HepG2 (cell line): ENCODE measurements around the gene LCAT. TPM values are rescaled to one million over a fixed set of nuclear protein-coding genes. Genes with fewer than 3 reads are reported as not detected.

Experiments used
- CHD2 ChIP-seq: IDR thresholded peaks from 2 replicates; pipeline ENCODE4 v1.6.1; 2011; ENCODE audit warnings: low read depth, low read length, improper control_type of control experiment
- EED ChIP-seq: sonication (generic); formaldehyde crosslinking; IDR thresholded peaks from 2 replicates; pipeline ENCODE4 v1.5.0; 2020; ENCODE audit warnings: mild to moderate bottlenecking, missing genetic modification reagents
- HDAC2 ChIP-seq: sonication (generic); formaldehyde crosslinking; IDR thresholded peaks from 2 replicates; pipeline ENCODE4 v1.4.0; 2020; ENCODE audit warnings: missing genetic modification reagents
- HIVEP1 ChIP-seq: sonication (generic); formaldehyde crosslinking; IDR thresholded peaks from 2 replicates; pipeline ENCODE4 v1.4.0; 2020; ENCODE audit warnings: mild to moderate bottlenecking, missing genetic modification reagents
- HNRNPK ChIP-seq: fragments of 200-400 bp; formaldehyde crosslinking; IDR thresholded peaks from 2 replicates; pipeline ENCODE4 v1.6.1; 2018; ENCODE audit warnings: low read length, low read depth, moderate library complexity, mild to moderate bottlenecking; ENCODE audit not compliant: poor library complexity, severe bottlenecking
- HNRNPLL ChIP-seq: fragments of 200-400 bp; formaldehyde crosslinking; IDR thresholded peaks from 2 replicates; pipeline ENCODE4 v1.6.1; 2017; ENCODE audit warnings: mild to moderate bottlenecking, low read depth, low read length; ENCODE audit not compliant: poor library complexity, severe bottlenecking
- JUND ChIP-seq: sonication (generic); formaldehyde crosslinking; IDR thresholded peaks from 2 replicates; pipeline ENCODE4 v1.8.0; 2022; ENCODE audit warnings: mild to moderate bottlenecking, missing genetic modification reagents
- KDM5B ChIP-seq: sonication (generic); formaldehyde crosslinking; IDR thresholded peaks from 2 replicates; pipeline ENCODE4 v1.4.0; 2020; ENCODE audit warnings: missing genetic modification reagents, mild to moderate bottlenecking, borderline replicate concordance
- MAZ ChIP-seq, 2 experiments: sonication (generic) in 1 of 2; formaldehyde crosslinking in 1 of 2; IDR thresholded peaks; 2 replicates each; pipeline versions ENCODE4 v1.5.0 to v1.6.1; 2012 to 2020; ENCODE audit warnings: low read depth in 2 of 2, mild to moderate bottlenecking in 2 of 2, borderline replicate concordance in 1 of 2, improper control_type of control experiment in 1 of 2, low read length in 1 of 2, missing genetic modification reagents in 1 of 2, moderate library complexity in 1 of 2
- NAIF1 ChIP-seq: sonication (generic); formaldehyde crosslinking; IDR thresholded peaks from 2 replicates; pipeline ENCODE4 v1.5.0; 2020; ENCODE audit warnings: mild to moderate bottlenecking, missing genetic modification reagents, borderline replicate concordance
- ONECUT2 ChIP-seq: sonication (generic); formaldehyde crosslinking; IDR thresholded peaks from 2 replicates; pipeline ENCODE4 v1.4.0; 2020; ENCODE audit warnings: missing genetic modification reagents
- PHF8 ChIP-seq: sonication (generic); formaldehyde crosslinking; IDR thresholded peaks from 2 replicates; pipeline ENCODE4 v1.5.0; 2020; ENCODE audit warnings: missing genetic modification reagents
- PTBP1 ChIP-seq: fragments of 200-400 bp; formaldehyde crosslinking; IDR thresholded peaks from 2 replicates; pipeline ENCODE4 v1.6.1; 2018; ENCODE audit warnings: low read length, low read depth; ENCODE audit not compliant: poor library complexity, severe bottlenecking
- RORA ChIP-seq: sonication (generic); formaldehyde crosslinking; IDR thresholded peaks from 2 replicates; pipeline ENCODE4 v1.5.0; 2020; ENCODE audit warnings: mild to moderate bottlenecking, missing genetic modification reagents, moderate library complexity
- ZFX ChIP-seq: sonication (generic); formaldehyde crosslinking; IDR thresholded peaks from 2 replicates; pipeline ENCODE4 v1.4.0; 2020; ENCODE audit warnings: mild to moderate bottlenecking, low read depth, missing genetic modification reagents, moderate library complexity
- ZIK1 ChIP-seq: sonication (generic); formaldehyde crosslinking; IDR thresholded peaks from 2 replicates; pipeline ENCODE4 v1.5.0; 2020; ENCODE audit warnings: mild to moderate bottlenecking, low read depth, missing genetic modification reagents, borderline replicate concordance
- ZNF256 ChIP-seq: sonication (generic); formaldehyde crosslinking; conservative IDR thresholded peaks from 2 replicates; pipeline ENCODE4 v1.4.0; 2020; ENCODE audit warnings: missing genetic modification reagents
- ZNF333 ChIP-seq: sonication (generic); formaldehyde crosslinking; IDR thresholded peaks from 2 replicates; pipeline ENCODE4 v1.4.0; 2020; ENCODE audit warnings: mild to moderate bottlenecking, missing genetic modification reagents, borderline replicate concordance
- ZNF407 ChIP-seq: sonication (generic); formaldehyde crosslinking; IDR thresholded peaks from one replicate; pipeline ENCODE4 v1.5.1; 2020; ENCODE audit warnings: mild to moderate bottlenecking, missing genetic modification reagents; ENCODE audit errors: not compliant biosample characterization
- ZNF552 ChIP-seq: sonication (generic); formaldehyde crosslinking; IDR thresholded peaks from 2 replicates; pipeline ENCODE4 v1.9.0; 2022; ENCODE audit warnings: missing genetic modification reagents, mild to moderate bottlenecking, borderline replicate concordance
- ZNF713 ChIP-seq: sonication (generic); formaldehyde crosslinking; IDR thresholded peaks from 2 replicates; pipeline ENCODE4 v1.4.0; 2020; ENCODE audit warnings: mild to moderate bottlenecking, missing genetic modification reagents
- polyA plus RNA-seq, 8 experiments: library from polyadenylated mRNA; depleted of rRNA in 3 of 8; stranded (reverse) in 7 of 8; unstranded in 1 of 8; fragments of >200 nt; fragmentation: Illumina TruSeq in 4 of 8; extraction: Trizol in 4 of 8; gene quantifications; 2 replicates each; pipeline versions ENCODE4 v1.2.1 to v1.2.3, GENCODE V29; 2011 to 2016; ENCODE audit warnings: low read depth in 4 of 8, missing spikeins in 1 of 8, mixed read lengths in 1 of 8; ENCODE audit not compliant: insufficient read depth in 1 of 8
- total RNA-seq, 5 experiments: library from RNA; depleted of rRNA; stranded (reverse); fragments of >200 nt; fragmentation: Illumina TruSeq; extraction: Trizol; gene quantifications; 2 replicates each; pipeline ENCODE4 v1.2.3, GENCODE V29; 2016; ENCODE audit warnings: low read depth in 1 of 5

The LCAT gene
- total and polyA plus RNA-seq, 2 of the 13 experiments (the other 11 are each of a cell fraction or from before 2014, with no cell fraction given): 36.1 to 38.9 TPM

GRCh38 chr16:67968400-67969253 is 24.7 kb upstream of the LCAT start, which contains the start of gene SLC12A4 (continued):
- TF ChIP-seq RORA (CRISPR knock-in tag) (no peak), HIVEP1 (CRISPR knock-in tag) (peak; percentile 96), EED (CRISPR knock-in tag) (no peak), ZNF407 (CRISPR knock-in tag) (peak; percentile 25), ZFX (CRISPR knock-in tag) (peak; percentile 83), ZIK1 (CRISPR knock-in tag) (peak; percentile 21; the same call in 1 of the 2 replicates), PTBP1 (no peak), HNRNPK (no peak), ZNF552 (CRISPR knock-in tag) (no peak), PHF8 (CRISPR knock-in tag) (peak; percentile 65), ZNF256 (CRISPR knock-in tag) (no peak), KDM5B (CRISPR knock-in tag) (peak; percentile 3), MAZ (IDR thresholded peaks at IDR 0.05; ENCODE audit: borderline replicate concordance, low read depth, low read length) (peak; percentile 99), MAZ (CRISPR knock-in tag; IDR thresholded peaks at IDR 0.05; ENCODE audit: low read depth) (peak; percentile 98), HNRNPLL (peak; percentile 70), NAIF1 (CRISPR knock-in tag) (peak; percentile 90; the same call in 1 of the 2 replicates), CHD2 (no peak), ONECUT2 (CRISPR knock-in tag) (no peak), JUND (peak; percentile 94), HDAC2 (CRISPR knock-in tag) (peak; percentile 94), ZNF713 (CRISPR knock-in tag) (0 out of 2 replicates have a peak, but pooled peaks have one; percentile 50), ZNF333 (peak; percentile 83; the same call in 1 of the 2 replicates)
